Panc1 (cell line): ENCODE measurements around the gene C15orf39.
"Not testable (repeated sequence)": the region's sequence is repeated elsewhere in the genome, so short reads cannot be mapped to it uniquely, and the experiment has no call there.

ENCODE experiments used
- CTCF ChIP-seq: fragments of 450-650 bp; IDR thresholded peaks from 2 replicates; pipeline ENCODE4 v1.5.1; 2017; ENCODE audit warnings: mild to moderate bottlenecking
- POLR2AphosphoS5 ChIP-seq: IDR thresholded peaks from 2 replicates; pipeline ENCODE4 v1.6.1; 2012; ENCODE audit warnings: mild to moderate bottlenecking, low read depth, low read length, moderate library complexity
- REST ChIP-seq, 2 experiments: IDR thresholded peaks; 2 replicates each; pipeline ENCODE4 v1.6.1; 2011 to 2012; ENCODE audit warnings: low read depth in 2 of 2, control low read depth in 1 of 2, low read length in 1 of 2, mild to moderate bottlenecking in 1 of 2, moderate library complexity in 1 of 2; ENCODE audit not compliant: insufficient read depth in 1 of 2
- SIN3A ChIP-seq: IDR thresholded peaks from 2 replicates; pipeline ENCODE4 v1.6.1; 2012; ENCODE audit warnings: low read depth, mild to moderate bottlenecking, low read length, moderate library complexity, borderline replicate concordance; ENCODE audit not compliant: insufficient read depth

GRCh38 chr15:75217574-75217973 is 15.9 kb downstream of the C15orf39 start:
- TF ChIP-seq CTCF; POLR2AphosphoS5; SIN3A; REST (IDR thresholded peaks at IDR 0.05; ENCODE audit: insufficient read depth in 1 of 2, low read depth in 2 of 2, low read length in 1 of 2): not testable (repeated sequence)
